Measurements from ENCODE around the gene NCKIPSD. TPM values are rescaled to one million over a fixed set of nuclear protein-coding genes. Genes with fewer than 3 reads are reported as not detected.

The NCKIPSD gene
- total RNA-seq, 1 experiment from 2014 or later: 46.0 TPM

DNA sequence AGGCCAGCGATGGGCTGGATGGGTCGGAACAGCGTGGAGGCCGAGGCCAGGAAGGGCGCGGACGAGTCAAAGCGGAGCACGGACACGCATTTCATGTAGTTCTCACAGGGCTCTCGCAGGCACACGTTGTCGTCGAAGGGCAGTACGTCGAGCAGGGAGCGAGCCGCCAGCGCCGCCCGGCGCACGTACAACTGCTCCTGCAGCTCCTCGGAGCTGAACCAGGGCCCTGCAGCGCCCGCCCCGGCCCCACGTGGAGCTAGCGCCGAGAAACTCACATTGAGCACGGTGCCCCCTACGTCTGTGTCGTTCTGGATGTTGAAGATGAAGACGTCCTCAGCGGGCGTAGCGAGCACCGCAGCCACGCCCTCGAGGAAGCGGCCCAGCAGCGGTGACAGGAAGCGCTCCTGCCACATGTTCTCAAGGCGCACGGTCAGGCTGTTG lies 28.9 kb downstream of the NCKIPSD start:
- Histone ChIP-seq H2BK12ac (ENCODE audit: insufficient read length, low read depth, low read length) (no peak overlapping the region), H3T11ph (ENCODE audit: low read length) (no peak overlapping the region), H3K23ac (ENCODE audit: insufficient read length, low read depth, low read length) (no peak overlapping the region), H3K23me2 (ENCODE audit: insufficient read length, low read depth, low read length, poor library complexity, severe bottlenecking) (peaks cover 10% of the 10 kb centered on the region), H3K9me3 (ENCODE audit: control insufficient read depth, low read depth, low read length) (no peaks in the 10 kb centered on the region), H2BK5ac (ENCODE audit: insufficient read length, low read length) (no peak overlapping the region), H2AK5ac (ENCODE audit: insufficient read length, low read length) (no peak overlapping the region), H3K4ac (ENCODE audit: low read depth, low read length) (no peak overlapping the region), H3K79me1 (ENCODE audit: insufficient read depth, low read depth, low read length, poor library complexity, severe bottlenecking) (no peaks in the 10 kb centered on the region), H3K79me2 (ENCODE audit: insufficient read depth, low read length) (no peaks in the 10 kb centered on the region), H4K20me1 (ENCODE audit: control insufficient read depth, insufficient read depth, insufficient read length) (peaks cover 2% of the 10 kb centered on the region), H3K18ac (ENCODE audit: insufficient read length, low read depth, low read length) (peak overlapping the region; percentile 6), H4K8ac (replicated peaks; ENCODE audit: insufficient read length, low read depth, low read length) (no peak overlapping the region), H3K4me2 (ENCODE audit: insufficient read depth, insufficient read length, low read length) (no peak overlapping the region), H2BK20ac (ENCODE audit: low read depth, low read length, poor library complexity, severe bottlenecking) (no peak overlapping the region), H3K4me1 (ENCODE audit: insufficient read depth, low read length) (no peaks in the 10 kb centered on the region; the same call in 1 of the 2 replicates), H4K91ac (ENCODE audit: insufficient read length, low read depth, low read length) (no peak overlapping the region), H3K27ac (ENCODE audit: insufficient read length, low read depth, low read length) (no peak overlapping the region), H3K27me3 (ENCODE audit: insufficient read depth, low read length) (no peaks in the 10 kb centered on the region), H2BK120ac (ENCODE audit: low read depth, low read length, poor library complexity, severe bottlenecking) (no peak overlapping the region), H2BK15ac (ENCODE audit: low read depth, low read length) (no peak overlapping the region), H3K56ac (ENCODE audit: insufficient read length, low read depth, low read length) (no peak overlapping the region), H3K9ac (ENCODE audit: extremely low read depth, insufficient read length, low read length) (no peak overlapping the region), H3K14ac (ENCODE audit: insufficient read depth, low read length) (no peak overlapping the region), H4K5ac (ENCODE audit: insufficient read length, low read depth, low read length) (no peak overlapping the region), H2AFZ (ENCODE audit: low read length) (no peak overlapping the region)
- DNase-seq: peak; percentile 69
- H3K4me1 Mint-ChIP-seq: peaks cover 6 to 14% of the 10 kb centered on the region in 2 experiments
- peaks cover 6% of the 10 kb centered on the region; the same call in 1 of the 2 replicates for H3K27me3 Mint-ChIP-seq (ENCODE audit: low read depth)
- peaks cover 39 to 62% (median 59%) of the 10 kb centered on the region in 3 experiments for H3K36me3 Mint-ChIP-seq (ENCODE audit: insufficient read depth in 1 of 3, low read depth in 3 of 3)
- TF ChIP-seq, protein P1, sequence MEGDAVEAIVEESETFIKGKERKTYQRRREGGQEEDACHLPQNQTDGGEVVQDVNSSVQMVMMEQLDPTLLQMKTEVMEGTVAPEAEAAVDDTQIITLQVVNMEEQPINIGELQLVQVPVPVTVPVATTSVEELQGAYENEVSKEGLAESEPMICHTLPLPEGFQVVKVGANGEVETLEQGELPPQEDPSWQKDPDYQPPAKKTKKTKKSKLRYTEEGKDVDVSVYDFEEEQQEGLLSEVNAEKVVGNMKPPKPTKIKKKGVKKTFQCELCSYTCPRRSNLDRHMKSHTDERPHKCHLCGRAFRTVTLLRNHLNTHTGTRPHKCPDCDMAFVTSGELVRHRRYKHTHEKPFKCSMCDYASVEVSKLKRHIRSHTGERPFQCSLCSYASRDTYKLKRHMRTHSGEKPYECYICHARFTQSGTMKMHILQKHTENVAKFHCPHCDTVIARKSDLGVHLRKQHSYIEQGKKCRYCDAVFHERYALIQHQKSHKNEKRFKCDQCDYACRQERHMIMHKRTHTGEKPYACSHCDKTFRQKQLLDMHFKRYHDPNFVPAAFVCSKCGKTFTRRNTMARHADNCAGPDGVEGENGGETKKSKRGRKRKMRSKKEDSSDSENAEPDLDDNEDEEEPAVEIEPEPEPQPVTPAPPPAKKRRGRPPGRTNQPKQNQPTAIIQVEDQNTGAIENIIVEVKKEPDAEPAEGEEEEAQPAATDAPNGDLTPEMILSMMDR (conservative IDR thresholded peaks at IDR 0.05): no peak
- WGBS (ENCODE audit: extremely low coverage, insufficient read length, low lambda C conversion rate): no CpG with 5 or more reads among the region's 45 CpGs
- peaks cover 0 to 3% of the 10 kb centered on the region in 2 experiments; a peak in 1 of 5 replicates for H3K9me3 Mint-ChIP-seq
- peak overlapping the region; percentile 63 to 67 for H3K4me3 Mint-ChIP-seq
- H3K27ac Mint-ChIP-seq: peak overlapping the region in 2 of 3 experiments; percentile 35 to 66; a peak in 2 of 7 replicates

All from H9 (cell line).